H1 (cell line): ENCODE measurements around the gene PSMD13.

Source experiments
- BRCA1 ChIP-seq: IDR thresholded peaks from 2 replicates; pipeline ENCODE4 v1.6.1; 2012; ENCODE audit warnings: low read depth, low read length, improper control_type of control experiment
- CBX5 ChIP-seq: fragments of 300-800, 300-1000 bp; sonication (generic); IDR thresholded peaks from 2 replicates; pipeline ENCODE4 v1.7.1; 2016; ENCODE audit warnings: antibody characterized with exemption, low read length, low read depth
- EP300 ChIP-seq, 2 experiments: IDR thresholded peaks; 1 replicate in 1 of 2; 2 replicates in 1 of 2; pipeline ENCODE4 v1.6.1; 2011 to 2012; ENCODE audit warnings: low read depth in 2 of 2, low read length in 2 of 2, mild to moderate bottlenecking in 2 of 2, borderline replicate concordance in 1 of 2, inconsistent platforms in 1 of 2, moderate library complexity in 1 of 2
- GABPA ChIP-seq: IDR thresholded peaks from 2 replicates; pipeline ENCODE4 v1.6.1; 2011; ENCODE audit warnings: mild to moderate bottlenecking, low read length, moderate library complexity, borderline replicate concordance; ENCODE audit not compliant: insufficient read depth
- KDM1A ChIP-seq: fragments of 200-600, 300-600 bp; sonication (generic); IDR thresholded peaks from 2 replicates; pipeline ENCODE4 v1.7.1; 2016; ENCODE audit warnings: mild to moderate bottlenecking, low read length, borderline replicate concordance
- NRF1 ChIP-seq: IDR thresholded peaks from 2 replicates; pipeline ENCODE4 v1.6.1; 2011; ENCODE audit warnings: mild to moderate bottlenecking, low read depth, low read length, improper control_type of control experiment
- SP1 ChIP-seq: IDR thresholded peaks from 2 replicates; pipeline ENCODE4 v1.6.1; 2011; ENCODE audit warnings: low read depth, low read length
- SRF ChIP-seq: IDR thresholded peaks from 2 replicates; pipeline ENCODE4 v1.6.1; 2011; ENCODE audit warnings: mild to moderate bottlenecking, low read depth, low read length, moderate library complexity
- TF ChIP-seq, protein P1 (sequence below), 3 experiments: IDR thresholded peaks; 1 replicate in 2 of 3; 2 replicates in 1 of 3; pipeline versions ENCODE4 v1.5.1 to v1.6.1; 2011; ENCODE audit warnings: low read length in 3 of 3, mild to moderate bottlenecking in 3 of 3, inconsistent platforms in 2 of 3, low read depth in 1 of 3, moderate library complexity in 1 of 3; ENCODE audit not compliant: insufficient read depth in 1 of 3; ENCODE audit errors: control extremely low read depth in 1 of 3

DNA sequence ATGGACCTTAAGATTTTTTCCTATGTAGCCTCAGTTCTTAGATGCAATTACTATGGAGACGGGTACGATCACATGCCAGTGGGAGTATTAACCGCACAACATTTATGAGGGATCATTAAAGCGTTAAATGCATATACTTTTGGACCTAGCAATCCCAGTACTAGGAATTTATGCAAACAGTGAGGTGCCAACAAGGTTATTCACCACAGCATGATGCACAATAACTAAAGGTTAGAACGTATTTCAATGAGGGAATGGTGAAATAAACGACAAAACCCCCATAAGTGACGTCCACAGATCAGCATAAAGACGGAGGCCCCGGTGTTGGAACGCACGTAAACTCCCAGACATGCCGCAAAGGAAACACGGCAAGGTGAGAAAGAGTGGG lies 1.2 kb upstream of the PSMD13 start:
- TF ChIP-seq, protein P1, sequence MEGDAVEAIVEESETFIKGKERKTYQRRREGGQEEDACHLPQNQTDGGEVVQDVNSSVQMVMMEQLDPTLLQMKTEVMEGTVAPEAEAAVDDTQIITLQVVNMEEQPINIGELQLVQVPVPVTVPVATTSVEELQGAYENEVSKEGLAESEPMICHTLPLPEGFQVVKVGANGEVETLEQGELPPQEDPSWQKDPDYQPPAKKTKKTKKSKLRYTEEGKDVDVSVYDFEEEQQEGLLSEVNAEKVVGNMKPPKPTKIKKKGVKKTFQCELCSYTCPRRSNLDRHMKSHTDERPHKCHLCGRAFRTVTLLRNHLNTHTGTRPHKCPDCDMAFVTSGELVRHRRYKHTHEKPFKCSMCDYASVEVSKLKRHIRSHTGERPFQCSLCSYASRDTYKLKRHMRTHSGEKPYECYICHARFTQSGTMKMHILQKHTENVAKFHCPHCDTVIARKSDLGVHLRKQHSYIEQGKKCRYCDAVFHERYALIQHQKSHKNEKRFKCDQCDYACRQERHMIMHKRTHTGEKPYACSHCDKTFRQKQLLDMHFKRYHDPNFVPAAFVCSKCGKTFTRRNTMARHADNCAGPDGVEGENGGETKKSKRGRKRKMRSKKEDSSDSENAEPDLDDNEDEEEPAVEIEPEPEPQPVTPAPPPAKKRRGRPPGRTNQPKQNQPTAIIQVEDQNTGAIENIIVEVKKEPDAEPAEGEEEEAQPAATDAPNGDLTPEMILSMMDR (IDR thresholded peaks at IDR 0.05; ENCODE audit: control extremely low read depth in 1 of 3, insufficient read depth in 1 of 3, low read depth in 1 of 3, low read length in 3 of 3), result no peak
- TF ChIP-seq NRF1 (no peak), BRCA1 (no peak), SRF (no peak), KDM1A (no peak), GABPA (no peak), SP1 (no peak), EP300 (IDR thresholded peaks at IDR 0.05; ENCODE audit: borderline replicate concordance in 1 of 2, low read depth in 2 of 2, low read length in 2 of 2) (no peak), CBX5 (no peak)
